Breast epithelium (tissue), 4 donors: ENCODE results near the gene OR7G1. TPM values are rescaled to one million over a fixed set of nuclear protein-coding genes. Genes with fewer than 3 reads are reported as not detected.

Source experiments
- DNase-seq, 2 donors: peaks; one replicate each; pipeline ENCODE4 v3.0.0-alpha.2; 2019; ENCODE audit warnings: low spot score in 2 of 2
- H3K27ac ChIP-seq, 2 donors: fragments of 200-600 bp; sonication (generic) in 1 of 2; one replicate each; pipeline ENCODE4 v1.5.1; 2016 to 2019; ENCODE audit warnings: mild to moderate bottlenecking in 1 of 2
- H3K27me3 ChIP-seq, 2 donors: fragments of 200-600 bp; sonication (generic) in 1 of 2; one replicate each; pipeline versions ENCODE4 v1.5.1 to v1.6.0; 2017 to 2019; ENCODE audit warnings: control low read depth in 1 of 2, mild to moderate bottlenecking in 1 of 2
- H3K36me3 ChIP-seq: fragments of 200-600 bp; one replicate; pipeline ENCODE4 v1.5.1; 2019
- H3K4me1 ChIP-seq, 2 donors: fragments of 200-600 bp; sonication (generic); one replicate each; pipeline ENCODE4 v1.5.1; 2016 to 2019; ENCODE audit warnings: control low read depth in 1 of 2
- H3K4me3 ChIP-seq, 3 donors: fragments of 200-600 bp; sonication (generic); 1 replicate in 2 of 3; 2 replicates in 1 of 3; pipeline ENCODE4 v1.5.1; 2016 to 2019; ENCODE audit warnings: mild to moderate bottlenecking in 3 of 3, moderate library complexity in 2 of 3
- H3K9me3 ChIP-seq, 2 donors: fragments of 200-600 bp; sonication (generic) in 1 of 2; one replicate each; pipeline ENCODE4 v1.5.1; 2016 to 2019; ENCODE audit warnings: control low read depth in 1 of 2
- CTCF ChIP-seq, 3 donors: fragments of 450-650 bp; IDR thresholded peaks; one replicate each; pipeline ENCODE4 v1.5.1; 2016 to 2017; ENCODE audit warnings: antibody characterized with exemption in 3 of 3, mild to moderate bottlenecking in 3 of 3, moderate library complexity in 3 of 3
- POLR2A ChIP-seq: fragments of 450-650 bp; IDR thresholded peaks from one replicate; pipeline ENCODE4 v1.6.1; 2016; ENCODE audit warnings: antibody characterized with exemption, mild to moderate bottlenecking, moderate library complexity
- POLR2AphosphoS5 ChIP-seq, 3 donors: sonication (generic); formaldehyde crosslinking; IDR thresholded peaks; one replicate each; pipeline ENCODE4 v1.6.1; 2017; ENCODE audit warnings: antibody characterized with exemption in 3 of 3
- intact Hi-C: fragments of 100-400 bp; cut with DNase I; formaldehyde crosslinking; loops from one replicate; pipeline ENCODE4 v1.15.1; 2023; ENCODE audit warnings: low total_unique reads
- total RNA-seq, 3 donors: library from RNA; depleted of rRNA; stranded (reverse); fragments of >200 nt; gene quantifications; one replicate each; pipeline ENCODE4 v1.1.0, GENCODE V29; 2016

Gene OR7G1
- total RNA-seq, 3 donors from 2014 or later: not detected

- no peak for TF ChIP-seq CTCF (IDR thresholded peaks at IDR 0.05)
- no peak for TF ChIP-seq POLR2A
- no peak for TF ChIP-seq POLR2AphosphoS5 (IDR thresholded peaks at IDR 0.05)
- Histone ChIP-seq H3K4me1 (no peaks in the 10 kb centered on the region), H3K9me3 (no peaks in the 10 kb centered on the region), H3K27ac (no peak overlapping the region), H3K36me3 (no peaks in the 10 kb centered on the region), H3K27me3 (peaks cover 0 to 7% of the 10 kb centered on the region in 2 donors), H3K4me3 (no peak overlapping the region)
- DNase-seq: no peak
- intact Hi-C loops: no loop called here
Measured at GRCh38 chr19:9130965-9131364, 15.4 kb upstream of the OR7G1 start.

GRCh38 chr19:9128171-9128570, 12.6 kb upstream of the OR7G1 start:
- H3K36me3 ChIP-seq: no peaks in the 10 kb centered on the region
- H3K27ac ChIP-seq: no peak overlapping the region
- H3K9me3 ChIP-seq: no peaks in the 10 kb centered on the region
- intact Hi-C loops: no loop called here
- H3K27me3 ChIP-seq: peaks cover 0 to 7% of the 10 kb centered on the region in 2 donors
- H3K4me3 ChIP-seq: no peak overlapping the region
- TF ChIP-seq POLR2A (no peak), POLR2AphosphoS5 (IDR thresholded peaks at IDR 0.05) (no peak), CTCF (IDR thresholded peaks at IDR 0.05) (no peak)
- no peak for DNase-seq
- no peaks in the 10 kb centered on the region for H3K4me1 ChIP-seq

- no peaks in the 10 kb centered on the region for H3K9me3 ChIP-seq
- H3K27ac ChIP-seq: no peak within 1 kb of the TSS
- no peaks in the 10 kb centered on the region for H3K36me3 ChIP-seq
- intact Hi-C loops: no loop called here
- no peak for DNase-seq
- H3K4me3 ChIP-seq: no peak within 1 kb of the TSS
- H3K27me3 ChIP-seq: peaks cover 0 to 7% of the 10 kb centered on the region in 2 donors
- no peaks in the 10 kb centered on the region for H3K4me1 ChIP-seq
- TF ChIP-seq POLR2A (no peak), CTCF (IDR thresholded peaks at IDR 0.05) (no peak), POLR2AphosphoS5 (IDR thresholded peaks at IDR 0.05) (no peak)
Measured at GRCh38 chr19:9126900-9127405, 11.4 kb upstream of the OR7G1 start, which contains the start of gene OR7G3. OR7G3 (minus strand) TSS chr19:9126950; CDS start chr19:9126950, 0 bp downstream.

- H3K36me3 ChIP-seq: no peaks in the 10 kb centered on the region
- peaks cover 0 to 5% of the 10 kb centered on the region in 2 donors for H3K9me3 ChIP-seq
- H3K4me3 ChIP-seq: no peak overlapping the region
- H3K4me1 ChIP-seq: no peaks in the 10 kb centered on the region
- intact Hi-C loops: no loop called here
- DNase-seq: no peak
- H3K27me3 ChIP-seq: peaks cover 0 to 4% of the 10 kb centered on the region in 2 donors
- no peak overlapping the region for H3K27ac ChIP-seq
- no peak for TF ChIP-seq POLR2AphosphoS5 (IDR thresholded peaks at IDR 0.05)
- TF ChIP-seq CTCF (IDR thresholded peaks at IDR 0.05): no peak
- no peak for TF ChIP-seq POLR2A
Measured at GRCh38 chr19:9116547-9116946, 984 bp upstream of the OR7G1 start.

- Histone ChIP-seq H3K9me3 (no peaks in the 10 kb centered on the region), H3K27ac (no peak overlapping the region), H3K4me1 (no peaks in the 10 kb centered on the region), H3K4me3 (no peak overlapping the region), H3K27me3 (peaks cover 0 to 8% of the 10 kb centered on the region in 2 donors), H3K36me3 (no peaks in the 10 kb centered on the region)
- DNase-seq: no peak
- intact Hi-C loops: no loop called here
- no peak for TF ChIP-seq CTCF (IDR thresholded peaks at IDR 0.05)
- no peak for TF ChIP-seq POLR2AphosphoS5 (IDR thresholded peaks at IDR 0.05)
- TF ChIP-seq POLR2A: no peak
Measured at GRCh38 chr19:9109959-9110358, 5.6 kb downstream of the OR7G1 start.
